ENCODE data around the gene MOB4. TPM values are rescaled to one million over a fixed set of nuclear protein-coding genes. Genes with fewer than 3 reads are reported as not detected.
A peak's percentile ranks its signal among the peaks of the same experiment; 100 is the strongest.

The MOB4 gene
- total RNA-seq, 3 donors from 2014 or later: 23.5 to 28.1 (median 23.8) TPM

- peak; percentile 5 to 6 for ATAC-seq
- Mint-ChIP-seq H3K36me3 (ENCODE audit: insufficient read depth) (peaks cover 60% of the 10 kb centered on the region), H3K9me3 (no peaks in the 10 kb centered on the region), H3K27me3 (ENCODE audit: low read depth) (no peaks in the 10 kb centered on the region), H3K4me3 (peak overlapping the region; percentile 89), H3K4me1 (ENCODE audit: low read depth) (peaks cover 39% of the 10 kb centered on the region)
- DNase-seq: no peak
Observed at GRCh38 chr2:197500503-197501131, 15.2 kb upstream of the MOB4 start.

GRCh38 chr2:197502201-197502600 is 13.7 kb upstream of the MOB4 start:
- no peak for DNase-seq
- peaks cover 49% of the 10 kb centered on the region for H3K36me3 Mint-ChIP-seq (ENCODE audit: insufficient read depth)
- peaks cover 24% of the 10 kb centered on the region for H3K4me1 Mint-ChIP-seq (ENCODE audit: low read depth)
- H3K9me3 Mint-ChIP-seq: no peaks in the 10 kb centered on the region
- ATAC-seq: no peak
- H3K4me3 Mint-ChIP-seq: peak overlapping the region; percentile 89
- H3K27me3 Mint-ChIP-seq (ENCODE audit: low read depth): no peaks in the 10 kb centered on the region

GRCh38 chr2:197502685-197503084 is 13.2 kb upstream of the MOB4 start:
- peaks cover 44% of the 10 kb centered on the region for H3K36me3 Mint-ChIP-seq (ENCODE audit: insufficient read depth)
- H3K4me1 Mint-ChIP-seq (ENCODE audit: low read depth): peaks cover 19% of the 10 kb centered on the region
- DNase-seq (no peak), ATAC-seq (no peak)
- H3K9me3 Mint-ChIP-seq: no peaks in the 10 kb centered on the region
- peak overlapping the region; percentile 89 for H3K4me3 Mint-ChIP-seq
- no peaks in the 10 kb centered on the region for H3K27me3 Mint-ChIP-seq (ENCODE audit: low read depth)

GRCh38 chr2:197504000-197504399 is 11.9 kb upstream of the MOB4 start:
- Mint-ChIP-seq H3K9me3 (no peaks in the 10 kb centered on the region), H3K4me1 (ENCODE audit: low read depth) (peaks cover 14% of the 10 kb centered on the region), H3K36me3 (ENCODE audit: insufficient read depth) (peaks cover 35% of the 10 kb centered on the region), H3K4me3 (no peak overlapping the region), H3K27me3 (ENCODE audit: low read depth) (no peaks in the 10 kb centered on the region)
- ATAC-seq: no peak
- DNase-seq: no peak

- H3K4me1 Mint-ChIP-seq (ENCODE audit: low read depth): peaks cover 14% of the 10 kb centered on the region
- H3K36me3 Mint-ChIP-seq (ENCODE audit: insufficient read depth): peaks cover 33% of the 10 kb centered on the region
Observed at GRCh38 chr2:197504512-197504911, 11.4 kb upstream of the MOB4 start.

GRCh38 chr2:197506658-197507057 is 9.2 kb upstream of the MOB4 start:
- Mint-ChIP-seq H3K4me1 (ENCODE audit: low read depth) (peaks cover 14% of the 10 kb centered on the region), H3K9me3 (no peaks in the 10 kb centered on the region)
- no peak for DNase-seq

More at GRCh38 chr2:197504512-197504911, 11.4 kb upstream of the MOB4 start:
- ATAC-seq: no peak
- DNase-seq: no peak
- Mint-ChIP-seq H3K4me3 (no peak overlapping the region), H3K27me3 (ENCODE audit: low read depth) (no peaks in the 10 kb centered on the region), H3K9me3 (no peaks in the 10 kb centered on the region)

GRCh38 chr2:197513915-197514314 is 2.0 kb upstream of the MOB4 start:
- Mint-ChIP-seq H3K36me3 (ENCODE audit: insufficient read depth) (peaks cover 2% of the 10 kb centered on the region), H3K4me3 (no peak overlapping the region), H3K9me3 (no peaks in the 10 kb centered on the region), H3K4me1 (ENCODE audit: low read depth) (peaks cover 24% of the 10 kb centered on the region), H3K27me3 (ENCODE audit: low read depth) (no peaks in the 10 kb centered on the region)
- ATAC-seq: no peak
- no peak for DNase-seq

More at GRCh38 chr2:197506658-197507057, 9.2 kb upstream of the MOB4 start:
- Mint-ChIP-seq H3K4me3 (no peak overlapping the region), H3K27me3 (ENCODE audit: low read depth) (no peaks in the 10 kb centered on the region), H3K36me3 (ENCODE audit: insufficient read depth) (peaks cover 26% of the 10 kb centered on the region)
- no peak for ATAC-seq

- H3K9me3 Mint-ChIP-seq: no peaks in the 10 kb centered on the region
- peaks cover 32% of the 10 kb centered on the region for H3K4me1 Mint-ChIP-seq (ENCODE audit: low read depth)
- peak overlapping the region; percentile 97 for H3K4me3 Mint-ChIP-seq
- H3K36me3 Mint-ChIP-seq (ENCODE audit: insufficient read depth): peaks cover 2% of the 10 kb centered on the region
- H3K27me3 Mint-ChIP-seq (ENCODE audit: low read depth): no peaks in the 10 kb centered on the region
- DNase-seq: no peak
- ATAC-seq: no peak
Observed at GRCh38 chr2:197514754-197515153, 1.1 kb upstream of the MOB4 start.

- Mint-ChIP-seq H3K27me3 (ENCODE audit: low read depth) (no peaks in the 10 kb centered on the region), H3K4me3 (peak overlapping the region; percentile 97), H3K36me3 (ENCODE audit: insufficient read depth) (peaks cover 3% of the 10 kb centered on the region), H3K4me1 (ENCODE audit: low read depth) (peaks cover 36% of the 10 kb centered on the region), H3K9me3 (no peaks in the 10 kb centered on the region)
- ATAC-seq (peak; percentile 0 to 3), DNase-seq (no peak)
Observed at GRCh38 chr2:197515315-197515738, 539 bp upstream of the MOB4 start.

- peak; percentile 2 to 9 for ATAC-seq
- no peaks in the 10 kb centered on the region for H3K9me3 Mint-ChIP-seq
- no peak for DNase-seq
- no peaks in the 10 kb centered on the region for H3K27me3 Mint-ChIP-seq (ENCODE audit: low read depth)
- H3K36me3 Mint-ChIP-seq (ENCODE audit: insufficient read depth): peaks cover 9% of the 10 kb centered on the region
- peak overlapping the region; percentile 97 for H3K4me3 Mint-ChIP-seq
- H3K4me1 Mint-ChIP-seq (ENCODE audit: low read depth): peaks cover 44% of the 10 kb centered on the region
Observed at GRCh38 chr2:197516393-197516761, 511 bp downstream of the MOB4 start.

- H3K27me3 Mint-ChIP-seq (ENCODE audit: low read depth): no peaks in the 10 kb centered on the region
- no peak for ATAC-seq
- H3K9me3 Mint-ChIP-seq: no peaks in the 10 kb centered on the region
- peaks cover 47% of the 10 kb centered on the region for H3K4me1 Mint-ChIP-seq (ENCODE audit: low read depth)
- H3K36me3 Mint-ChIP-seq (ENCODE audit: insufficient read depth): peaks cover 9% of the 10 kb centered on the region
- DNase-seq: no peak
- peak overlapping the region; percentile 97 for H3K4me3 Mint-ChIP-seq
Observed at GRCh38 chr2:197517150-197517549, 1.3 kb downstream of the MOB4 start.

GRCh38 chr2:197538412-197538811 is 22.5 kb downstream of the MOB4 start:
- Mint-ChIP-seq H3K4me3 (no peak overlapping the region), H3K9me3 (no peaks in the 10 kb centered on the region), H3K27me3 (ENCODE audit: low read depth) (no peaks in the 10 kb centered on the region), H3K36me3 (ENCODE audit: insufficient read depth) (peaks cover 49% of the 10 kb centered on the region), H3K4me1 (ENCODE audit: low read depth) (peaks cover 33% of the 10 kb centered on the region)
- ATAC-seq: no peak
- no peak for DNase-seq

- H3K36me3 Mint-ChIP-seq (ENCODE audit: insufficient read depth): peaks cover 42% of the 10 kb centered on the region
- ATAC-seq: no peak
Observed at GRCh38 chr2:197539734-197540133, 23.9 kb downstream of the MOB4 start.

GRCh38 chr2:197543206-197543605 is 27.3 kb downstream of the MOB4 start:
- H3K9me3 Mint-ChIP-seq: no peaks in the 10 kb centered on the region
- H3K27me3 Mint-ChIP-seq (ENCODE audit: low read depth): no peaks in the 10 kb centered on the region
- peaks cover 35% of the 10 kb centered on the region for H3K36me3 Mint-ChIP-seq (ENCODE audit: insufficient read depth)
- DNase-seq: no peak
- H3K4me1 Mint-ChIP-seq (ENCODE audit: low read depth): peaks cover 15% of the 10 kb centered on the region
- no peak overlapping the region for H3K4me3 Mint-ChIP-seq
- no peak for ATAC-seq

More at GRCh38 chr2:197539734-197540133, 23.9 kb downstream of the MOB4 start:
- Mint-ChIP-seq H3K9me3 (no peaks in the 10 kb centered on the region), H3K4me1 (ENCODE audit: low read depth) (peaks cover 22% of the 10 kb centered on the region), H3K4me3 (no peak overlapping the region), H3K27me3 (ENCODE audit: low read depth) (no peaks in the 10 kb centered on the region)
- DNase-seq: no peak

GRCh38 chr2:197547163-197547900 is 31.5 kb downstream of the MOB4 start:
- Mint-ChIP-seq H3K36me3 (ENCODE audit: insufficient read depth) (peaks cover 21% of the 10 kb centered on the region), H3K4me1 (ENCODE audit: low read depth) (peaks cover 2% of the 10 kb centered on the region), H3K4me3 (no peak overlapping the region), H3K27me3 (ENCODE audit: low read depth) (no peaks in the 10 kb centered on the region), H3K9me3 (no peaks in the 10 kb centered on the region)
- DNase-seq: no peak
- no peak for ATAC-seq
